ENCODE measurements around the gene SCG5.

SCG5 gene

GRCh38 chr15:32685576-32685975, 44.1 kb downstream of the SCG5 start:
- no peak for DNase-seq (ENCODE audit: extremely low spot score, insufficient read length, low read depth)
- no peak for FAIRE-seq

DNA sequence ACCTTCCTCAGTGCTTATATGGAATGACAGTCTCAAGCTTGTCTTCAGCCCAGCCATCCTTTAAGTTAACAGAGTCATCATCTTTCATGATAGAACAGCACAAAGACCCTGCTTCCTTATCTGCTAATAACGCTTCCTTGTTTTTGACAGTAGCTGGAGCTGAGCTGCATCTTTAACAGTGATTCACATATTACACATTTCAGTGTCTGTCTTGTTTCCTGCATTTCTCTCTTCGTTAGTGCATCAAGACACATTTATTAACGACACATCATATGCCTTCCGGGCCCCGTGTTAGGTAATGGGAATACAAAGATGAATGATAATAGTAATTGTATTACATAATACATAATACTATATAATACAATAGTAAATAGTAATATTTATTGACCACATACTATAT, 46.0 kb downstream of the SCG5 start:
- no peak for DNase-seq (ENCODE audit: extremely low spot score, insufficient read length, low read depth)
- no peak for FAIRE-seq

DNA sequence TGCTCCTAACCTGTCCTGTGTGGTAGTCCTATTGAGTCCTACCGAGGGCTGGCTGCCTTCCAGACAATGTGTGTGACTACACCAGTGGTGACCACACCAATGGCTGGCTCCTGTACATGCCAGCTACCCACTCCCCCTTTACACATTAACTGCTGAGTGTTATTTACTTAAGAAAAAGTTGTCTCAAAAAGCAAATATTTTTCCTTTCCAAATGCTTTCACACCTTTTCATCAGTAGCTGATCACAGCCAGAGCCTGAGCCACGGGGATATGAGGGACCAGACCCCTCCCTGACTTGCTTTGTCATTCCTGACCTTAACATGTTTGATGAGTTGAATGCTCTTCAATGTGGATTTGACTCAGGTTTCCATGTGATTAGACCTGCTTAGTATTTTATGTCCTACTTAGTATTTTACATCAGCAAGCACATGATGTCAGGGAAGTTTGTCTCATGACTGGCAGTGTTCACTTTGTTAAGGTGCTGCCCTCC, 46.7 kb downstream of the SCG5 start:
- FAIRE-seq: no peak

GRCh38 chr15:32690941-32691688, 49.6 kb downstream of the SCG5 start:
- no peak for DNase-seq (ENCODE audit: extremely low spot score, insufficient read length, low read depth)

More for the DNA sequence above, 46.7 kb downstream of the SCG5 start:
- no peak for DNase-seq (ENCODE audit: extremely low spot score, insufficient read length, low read depth)

GRCh38 chr15:32691689-32692038, 50.2 kb downstream of the SCG5 start:
- DNase-seq (ENCODE audit: extremely low spot score, insufficient read length, low read depth): no peak
- no peak for FAIRE-seq

More at GRCh38 chr15:32690941-32691688, 49.6 kb downstream of the SCG5 start:
- no peak for FAIRE-seq

DNA sequence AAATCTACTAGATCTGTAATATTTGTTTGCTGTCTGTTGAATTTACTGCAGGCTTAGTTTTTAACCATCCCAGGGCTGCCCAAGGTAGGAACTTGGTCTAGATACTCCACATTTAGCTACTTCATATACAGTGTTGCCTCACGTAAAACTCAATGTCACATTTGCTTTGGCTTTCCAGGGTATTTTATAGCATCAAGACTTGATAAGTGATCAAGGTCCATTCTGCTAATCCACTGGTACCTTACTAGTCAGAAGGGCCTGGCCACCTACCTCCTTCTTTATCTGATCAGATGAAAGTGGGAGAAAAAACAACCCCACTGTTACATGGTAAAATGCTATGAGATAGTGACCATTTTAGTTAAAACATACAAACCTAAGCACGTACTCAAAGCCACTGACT, 50.8 kb downstream of the SCG5 start:
- no peak for FAIRE-seq

DNA sequence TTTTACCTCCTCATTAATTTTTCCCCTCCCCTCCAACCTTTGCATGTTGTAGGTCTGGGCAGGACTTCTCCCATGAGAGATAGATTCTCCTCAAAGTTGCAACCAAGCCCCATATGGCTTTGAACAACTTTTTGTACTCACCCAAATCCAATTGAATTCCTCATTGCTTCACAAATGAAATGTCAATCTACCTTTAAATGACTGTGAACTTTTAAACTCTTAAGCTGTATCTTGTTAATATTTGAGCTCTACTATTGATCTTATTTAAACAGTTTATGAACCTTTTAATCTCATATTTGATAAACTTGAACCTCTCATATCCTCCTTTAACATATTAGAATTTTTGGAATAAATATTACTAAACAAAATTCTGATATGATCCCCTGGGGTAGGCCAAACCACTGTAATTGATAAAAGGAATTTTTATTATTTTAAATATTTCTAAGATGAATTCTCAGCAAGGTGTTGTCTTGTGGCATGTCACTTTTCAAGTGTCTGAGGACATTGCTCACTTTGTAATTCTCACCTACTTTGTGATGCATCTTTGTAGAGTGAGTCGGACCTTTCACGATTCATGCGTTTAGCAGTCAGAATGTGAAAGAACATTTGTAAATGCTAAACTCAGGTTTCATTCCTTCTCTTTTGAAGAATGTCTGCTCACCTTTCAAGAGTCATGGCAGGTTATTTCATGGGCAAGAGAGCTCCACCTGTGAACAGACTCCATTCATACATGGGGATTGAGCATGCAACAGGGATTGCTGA, 52.9 kb downstream of the SCG5 start:
- no peak for DNase-seq (ENCODE audit: extremely low spot score, insufficient read length, low read depth)
- FAIRE-seq: no peak

More for the DNA sequence above, 50.8 kb downstream of the SCG5 start:
- no peak for DNase-seq (ENCODE audit: extremely low spot score, insufficient read length, low read depth)

GRCh38 chr15:32698773-32699390, 57.4 kb downstream of the SCG5 start:
- no peak for DNase-seq (ENCODE audit: extremely low spot score, insufficient read length, low read depth)
- FAIRE-seq: no peak

GRCh38 chr15:32700501-32701150, 59.1 kb downstream of the SCG5 start:
- no peak for DNase-seq (ENCODE audit: extremely low spot score, insufficient read length, low read depth)
- FAIRE-seq: no peak

GRCh38 chr15:32701863-32702262, 60.4 kb downstream of the SCG5 start:
- no peak for FAIRE-seq
- DNase-seq (ENCODE audit: extremely low spot score, insufficient read length, low read depth): no peak

- FAIRE-seq: no peak
- DNase-seq (ENCODE audit: extremely low spot score, insufficient read length, low read depth): no peak
Observed at GRCh38 chr15:32704395-32704981, 63.0 kb downstream of the SCG5 start.

GRCh38 chr15:32705446-32705845, 63.9 kb downstream of the SCG5 start:
- DNase-seq (ENCODE audit: extremely low spot score, insufficient read length, low read depth) (no peak), FAIRE-seq (no peak)

- DNase-seq (ENCODE audit: extremely low spot score, insufficient read length, low read depth) (no peak), FAIRE-seq (no peak)
Observed at GRCh38 chr15:32706704-32707103, 65.2 kb downstream of the SCG5 start.

- FAIRE-seq (no peak), DNase-seq (ENCODE audit: extremely low spot score, insufficient read length, low read depth) (no peak)
Observed at GRCh38 chr15:32707436-32707835, 65.9 kb downstream of the SCG5 start.

DNA sequence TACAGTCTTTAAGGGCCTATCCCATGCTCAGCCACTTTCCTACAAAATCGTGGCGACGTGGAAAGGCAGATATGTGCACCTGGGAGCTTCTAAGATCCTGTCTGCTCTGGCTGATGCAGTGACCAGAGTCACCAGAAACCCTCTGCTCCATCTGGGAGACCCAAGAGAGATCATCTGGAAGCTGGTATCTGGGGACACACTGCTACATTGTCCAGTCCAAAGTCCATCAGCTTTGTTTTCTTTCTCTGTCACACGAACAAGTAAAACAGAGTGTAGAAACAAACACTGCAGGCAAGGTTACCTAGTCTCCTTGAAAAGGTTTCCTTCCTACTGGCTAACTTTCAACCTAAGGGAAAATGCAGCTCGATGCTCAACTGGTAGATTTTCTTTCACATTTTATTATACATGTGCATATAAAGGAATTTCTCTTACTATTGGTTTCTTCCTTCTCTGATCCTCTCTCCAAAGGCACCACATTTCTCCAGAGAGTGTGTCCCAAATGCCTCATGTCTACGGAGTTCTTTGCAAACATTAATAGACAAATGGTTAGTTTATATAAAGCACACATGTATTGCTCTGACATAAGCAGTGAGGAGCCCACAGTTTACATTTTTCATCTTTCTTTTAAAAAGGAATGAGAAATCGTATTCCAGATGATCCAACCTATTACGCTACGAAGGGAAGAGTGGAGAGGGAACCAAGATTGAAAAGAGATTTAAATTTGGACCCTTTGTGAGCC, 68.0 kb downstream of the SCG5 start:
- FAIRE-seq (no peak), DNase-seq (ENCODE audit: extremely low spot score, insufficient read length, low read depth) (no peak)

DNA sequence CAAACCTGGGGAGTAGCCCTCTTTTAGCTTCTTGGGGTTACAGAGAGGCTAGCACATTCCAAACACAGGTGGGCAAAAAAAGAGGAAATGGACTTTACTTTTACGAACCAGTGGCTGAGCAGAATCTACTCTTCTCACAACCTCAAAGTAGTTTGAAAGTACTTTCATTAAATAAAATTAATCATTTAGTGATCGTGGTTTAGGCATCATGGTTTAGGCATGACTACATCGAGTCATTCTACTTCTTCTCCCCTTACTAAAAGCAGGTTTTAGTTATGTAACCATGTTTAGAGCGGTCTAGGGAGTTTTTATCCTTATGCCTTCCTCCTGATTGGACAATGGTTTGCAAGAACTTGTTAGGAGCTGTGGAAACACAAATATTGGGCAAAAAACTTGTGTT, 73.8 kb downstream of the SCG5 start:
- DNase-seq (ENCODE audit: extremely low spot score, insufficient read length, low read depth) (peak; percentile 9), FAIRE-seq (no peak)

- no peak for FAIRE-seq
- no peak for DNase-seq (ENCODE audit: extremely low spot score, insufficient read length, low read depth)
Observed at GRCh38 chr15:32716216-32716914, 74.9 kb downstream of the SCG5 start.

- no peak for DNase-seq (ENCODE audit: extremely low spot score, insufficient read length, low read depth)
- FAIRE-seq: peak; percentile 24
Observed at GRCh38 chr15:32716915-32717425, 75.5 kb downstream of the SCG5 start.
